HL-60 (cell line): ENCODE data around the gene MAN2B2.

ENCODE experiments used
- POLR2AphosphoS5 ChIP-seq: IDR thresholded peaks from 2 replicates; pipeline ENCODE4 v1.6.1; 2012; ENCODE audit warnings: low read depth
- TF ChIP-seq, protein P1 (sequence below): IDR thresholded peaks from one replicate; pipeline ENCODE4 v1.5.1; 2011; ENCODE audit warnings: low read length, control low read depth, inconsistent platforms; ENCODE audit not compliant: insufficient read depth
- TF ChIP-seq, protein P2 (sequence below): IDR thresholded peaks from 2 replicates; pipeline ENCODE4 v1.6.1; 2012; ENCODE audit warnings: low read depth; ENCODE audit not compliant: insufficient replicate concordance

DNA sequence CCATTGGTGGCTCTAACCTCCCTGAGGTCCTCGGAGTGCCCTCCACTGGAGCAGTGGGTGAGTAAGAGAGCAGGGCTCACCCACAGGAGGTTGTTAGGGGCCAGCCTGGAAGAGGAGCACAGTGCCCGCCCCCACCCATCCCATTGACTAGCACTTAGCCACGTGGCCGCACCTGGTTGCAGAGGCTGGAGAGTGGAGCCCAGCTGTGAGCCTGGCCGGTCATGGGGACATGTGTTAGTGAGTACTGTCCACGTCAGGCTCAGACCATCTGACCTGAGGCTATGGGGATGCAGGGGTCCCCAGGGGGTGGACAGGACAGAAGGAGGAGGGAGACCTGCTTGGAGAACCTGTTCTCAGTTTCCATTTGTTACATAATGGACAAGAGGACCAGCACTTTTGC lies 1.4 kb upstream of the MAN2B2 start:
- TF ChIP-seq, protein P1, sequence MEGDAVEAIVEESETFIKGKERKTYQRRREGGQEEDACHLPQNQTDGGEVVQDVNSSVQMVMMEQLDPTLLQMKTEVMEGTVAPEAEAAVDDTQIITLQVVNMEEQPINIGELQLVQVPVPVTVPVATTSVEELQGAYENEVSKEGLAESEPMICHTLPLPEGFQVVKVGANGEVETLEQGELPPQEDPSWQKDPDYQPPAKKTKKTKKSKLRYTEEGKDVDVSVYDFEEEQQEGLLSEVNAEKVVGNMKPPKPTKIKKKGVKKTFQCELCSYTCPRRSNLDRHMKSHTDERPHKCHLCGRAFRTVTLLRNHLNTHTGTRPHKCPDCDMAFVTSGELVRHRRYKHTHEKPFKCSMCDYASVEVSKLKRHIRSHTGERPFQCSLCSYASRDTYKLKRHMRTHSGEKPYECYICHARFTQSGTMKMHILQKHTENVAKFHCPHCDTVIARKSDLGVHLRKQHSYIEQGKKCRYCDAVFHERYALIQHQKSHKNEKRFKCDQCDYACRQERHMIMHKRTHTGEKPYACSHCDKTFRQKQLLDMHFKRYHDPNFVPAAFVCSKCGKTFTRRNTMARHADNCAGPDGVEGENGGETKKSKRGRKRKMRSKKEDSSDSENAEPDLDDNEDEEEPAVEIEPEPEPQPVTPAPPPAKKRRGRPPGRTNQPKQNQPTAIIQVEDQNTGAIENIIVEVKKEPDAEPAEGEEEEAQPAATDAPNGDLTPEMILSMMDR, result no peak
- TF ChIP-seq, protein P2, sequence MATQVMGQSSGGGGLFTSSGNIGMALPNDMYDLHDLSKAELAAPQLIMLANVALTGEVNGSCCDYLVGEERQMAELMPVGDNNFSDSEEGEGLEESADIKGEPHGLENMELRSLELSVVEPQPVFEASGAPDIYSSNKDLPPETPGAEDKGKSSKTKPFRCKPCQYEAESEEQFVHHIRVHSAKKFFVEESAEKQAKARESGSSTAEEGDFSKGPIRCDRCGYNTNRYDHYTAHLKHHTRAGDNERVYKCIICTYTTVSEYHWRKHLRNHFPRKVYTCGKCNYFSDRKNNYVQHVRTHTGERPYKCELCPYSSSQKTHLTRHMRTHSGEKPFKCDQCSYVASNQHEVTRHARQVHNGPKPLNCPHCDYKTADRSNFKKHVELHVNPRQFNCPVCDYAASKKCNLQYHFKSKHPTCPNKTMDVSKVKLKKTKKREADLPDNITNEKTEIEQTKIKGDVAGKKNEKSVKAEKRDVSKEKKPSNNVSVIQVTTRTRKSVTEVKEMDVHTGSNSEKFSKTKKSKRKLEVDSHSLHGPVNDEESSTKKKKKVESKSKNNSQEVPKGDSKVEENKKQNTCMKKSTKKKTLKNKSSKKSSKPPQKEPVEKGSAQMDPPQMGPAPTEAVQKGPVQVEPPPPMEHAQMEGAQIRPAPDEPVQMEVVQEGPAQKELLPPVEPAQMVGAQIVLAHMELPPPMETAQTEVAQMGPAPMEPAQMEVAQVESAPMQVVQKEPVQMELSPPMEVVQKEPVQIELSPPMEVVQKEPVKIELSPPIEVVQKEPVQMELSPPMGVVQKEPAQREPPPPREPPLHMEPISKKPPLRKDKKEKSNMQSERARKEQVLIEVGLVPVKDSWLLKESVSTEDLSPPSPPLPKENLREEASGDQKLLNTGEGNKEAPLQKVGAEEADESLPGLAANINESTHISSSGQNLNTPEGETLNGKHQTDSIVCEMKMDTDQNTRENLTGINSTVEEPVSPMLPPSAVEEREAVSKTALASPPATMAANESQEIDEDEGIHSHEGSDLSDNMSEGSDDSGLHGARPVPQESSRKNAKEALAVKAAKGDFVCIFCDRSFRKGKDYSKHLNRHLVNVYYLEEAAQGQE, result no peak
- TF ChIP-seq POLR2AphosphoS5, result no peak
